Endothelial cell of umbilical vein (primary cell): ENCODE measurements around the gene TRPM5. TPM values are rescaled to one million over a fixed set of nuclear protein-coding genes. Genes with fewer than 3 reads are reported as not detected.

Experiments
- BruUV-seq: library from RNA; stranded (reverse); fragments of 400-500 nt; replicated peaks from 2 replicates; lab custom pipeline; 2021; lab: Mats Ljungman, UMichigan
- CTCF ChIA-PET: fragments of 300-600, 350-600 bp; sonication (Branson Sonifier 250); formaldehyde crosslinking; loops from one replicate; lab custom pipeline; 2021; ENCODE audit warnings: antibody characterized with exemption, inconsistent platforms; lab: Charles Lee
- POLR2A ChIA-PET: fragments of 300-600, 350-600 bp; sonication (Branson Sonifier 250); formaldehyde crosslinking; loops from one replicate; lab custom pipeline; 2021; ENCODE audit warnings: antibody characterized with exemption, inconsistent platforms; lab: Charles Lee
- DNase-seq: peaks from one replicate; pipeline ENCODE4 v3.0.0-alpha.2; 2011; ENCODE audit warnings: low read depth, low spot score
- FAIRE-seq: peaks from 2 replicates; lab custom pipeline; 2011; peaks lifted over from hg19 to GRCh38; lab: Jason Lieb, UNC
- H2AFZ ChIP-seq: 2 replicates; pipeline ENCODE4 v1.6.0; 2012; ENCODE audit warnings: low read depth, low read length, control low read depth, inconsistent platforms
- H3K27ac ChIP-seq: 2 replicates; pipeline ENCODE4 v1.5.1; 2011; ENCODE audit warnings: low read depth, mild to moderate bottlenecking, control low read depth, low read length, moderate library complexity; ENCODE audit not compliant: insufficient read depth
- H3K27me3 ChIP-seq, 2 experiments: 2 replicates each; pipeline versions ENCODE4 v1.6.0 to v1.6.1; 2011; ENCODE audit warnings: low read length in 2 of 2, mixed read lengths in 1 of 2; ENCODE audit not compliant: control insufficient read depth in 2 of 2, insufficient read depth in 2 of 2
- H3K36me3 ChIP-seq, 2 experiments: 2 replicates in 1 of 2; 3 replicates in 1 of 2; pipeline ENCODE4 v1.5.1; 2011; ENCODE audit warnings: low read length in 2 of 2, mild to moderate bottlenecking in 1 of 2, moderate library complexity in 1 of 2; ENCODE audit not compliant: control insufficient read depth in 2 of 2, insufficient read depth in 2 of 2; ENCODE audit errors: extremely low read depth in 1 of 2
- H3K4me1 ChIP-seq: 3 replicates; pipeline ENCODE4 v1.5.1; 2011; ENCODE audit warnings: mild to moderate bottlenecking, low read length; ENCODE audit not compliant: control insufficient read depth, insufficient read depth; ENCODE audit errors: extremely low read depth
- H3K4me2 ChIP-seq: 2 replicates; pipeline ENCODE4 v1.6.1; 2011; ENCODE audit warnings: low read length, control low read depth, mixed read lengths; ENCODE audit not compliant: insufficient read depth
- H3K4me3 ChIP-seq, 3 experiments: fragments of 200-600 bp in 1 of 3; sonication (generic), shearing (Covaris generic) in 1 of 3; replicated peaks in 1 of 3; 2 replicates each; pipeline ENCODE4 v1.5.1; 2011 to 2016; ENCODE audit warnings: control low read depth in 3 of 3, low read length in 3 of 3, mild to moderate bottlenecking in 2 of 3, inconsistent platforms in 1 of 3, low read depth in 1 of 3, moderate library complexity in 1 of 3; ENCODE audit not compliant: insufficient read depth in 1 of 3
- H3K79me2 ChIP-seq: 2 replicates; pipeline ENCODE4 v1.6.0; 2012; ENCODE audit warnings: low read length, inconsistent platforms; ENCODE audit not compliant: control insufficient read depth, insufficient read depth
- H3K9ac ChIP-seq: replicated peaks from 2 replicates; pipeline ENCODE3; 2011; ENCODE audit warnings: low read length, control low read depth; ENCODE audit not compliant: insufficient read depth; ENCODE audit errors: extremely low read depth
- H3K9me1 ChIP-seq: replicated peaks from 3 replicates; pipeline ENCODE4 v1.6.0; 2011; ENCODE audit warnings: mild to moderate bottlenecking, low read length; ENCODE audit not compliant: control insufficient read depth, insufficient read depth; ENCODE audit errors: extremely low read depth
- H3K9me3 ChIP-seq: replicated peaks from 2 replicates; pipeline ENCODE4 v1.5.1; 2012; ENCODE audit warnings: low read length, inconsistent platforms; ENCODE audit not compliant: control insufficient read depth, insufficient read depth
- H4K20me1 ChIP-seq: replicated peaks from 2 replicates; pipeline ENCODE3; 2011; ENCODE audit warnings: mild to moderate bottlenecking, low read length; ENCODE audit not compliant: control insufficient read depth, insufficient read depth; ENCODE audit errors: extremely low read depth
- CTCF ChIP-seq, 2 donors: IDR thresholded peaks; 1 replicate in 1 of 2; 2 replicates in 1 of 2; pipeline ENCODE4 v1.5.1; 2011; ENCODE audit warnings: low read length in 2 of 2, mild to moderate bottlenecking in 2 of 2, moderate library complexity in 2 of 2, control low read depth in 1 of 2, inconsistent platforms in 1 of 2, low read depth in 1 of 2; ENCODE audit not compliant: insufficient read depth in 1 of 2; ENCODE audit errors: extremely low read depth in 1 of 2
- EZH2 ChIP-seq: IDR thresholded peaks from 2 replicates; pipeline ENCODE4 v1.6.1; 2012; ENCODE audit warnings: borderline replicate concordance, low read depth, mild to moderate bottlenecking, moderate library complexity, low read length, inconsistent platforms; ENCODE audit not compliant: severe bottlenecking
- FOS ChIP-seq: IDR thresholded peaks from 2 replicates; pipeline ENCODE4 v1.6.1; 2011; ENCODE audit warnings: mild to moderate bottlenecking, low read length, moderate library complexity, borderline replicate concordance; ENCODE audit not compliant: insufficient read depth
- GATA2 ChIP-seq: IDR thresholded peaks from 2 replicates; pipeline ENCODE4 v1.7.0; 2011; ENCODE audit warnings: low read depth, mild to moderate bottlenecking, moderate library complexity, mixed read lengths, low read length; ENCODE audit not compliant: insufficient read length, insufficient read depth
- JUN ChIP-seq: IDR thresholded peaks from 2 replicates; pipeline ENCODE4 v1.6.1; 2011; ENCODE audit warnings: borderline replicate concordance, low read depth; ENCODE audit not compliant: insufficient read length, insufficient read depth
- MAX ChIP-seq: IDR thresholded peaks from 2 replicates; pipeline ENCODE4 v1.6.1; 2011; ENCODE audit not compliant: insufficient read depth, insufficient read length
- MYC ChIP-seq: IDR thresholded peaks from one replicate; pipeline ENCODE4 v1.6.1; 2011; ENCODE audit warnings: mild to moderate bottlenecking, low read depth, low read length
- POLR2A ChIP-seq: IDR thresholded peaks from 2 replicates; pipeline ENCODE4 v1.6.1; 2012; ENCODE audit warnings: low read depth, mild to moderate bottlenecking, control low read depth, low read length
- POLR2AphosphoS5 ChIP-seq: IDR thresholded peaks from 2 replicates; pipeline ENCODE4 v1.6.1; 2012; ENCODE audit warnings: low read depth, mild to moderate bottlenecking, control low read depth, low read length, moderate library complexity; ENCODE audit not compliant: insufficient read depth
- dilution Hi-C: fragments of 300-500 bp; cut with MboI; formaldehyde crosslinking; loops from one replicate; pipeline ENCODE4 v1.15.0; 2019; ENCODE audit warnings: low sequenced_read_pairs; ENCODE audit not compliant: extremely low pct_ligation_motif_present
- intact Hi-C: fragments of 100-400 bp; cut with micrococcal nuclease; formaldehyde crosslinking; loops from one replicate; pipeline ENCODE4 v1.10.0; 2022
- polyA plus RNA-seq, 4 experiments: library from polyadenylated mRNA; depleted of rRNA in 3 of 4; stranded (reverse) in 3 of 4; unstranded in 1 of 4; fragments of >200 nt; gene quantifications; 2 replicates each; pipeline versions ENCODE4 v1.2.1 to v1.2.3, GENCODE V29; 2011 to 2012; ENCODE audit warnings: missing spikeins in 1 of 4
- total RNA-seq: library from RNA; stranded (reverse); gene quantifications from 2 replicates; pipeline ENCODE4 v1.2.3, GENCODE V29; 2021

TRPM5 gene
- total and polyA plus RNA-seq, 2 donors (not counting 3 experiments of a cell fraction or from before 2014, with no cell fraction given), result not detected

DNA sequence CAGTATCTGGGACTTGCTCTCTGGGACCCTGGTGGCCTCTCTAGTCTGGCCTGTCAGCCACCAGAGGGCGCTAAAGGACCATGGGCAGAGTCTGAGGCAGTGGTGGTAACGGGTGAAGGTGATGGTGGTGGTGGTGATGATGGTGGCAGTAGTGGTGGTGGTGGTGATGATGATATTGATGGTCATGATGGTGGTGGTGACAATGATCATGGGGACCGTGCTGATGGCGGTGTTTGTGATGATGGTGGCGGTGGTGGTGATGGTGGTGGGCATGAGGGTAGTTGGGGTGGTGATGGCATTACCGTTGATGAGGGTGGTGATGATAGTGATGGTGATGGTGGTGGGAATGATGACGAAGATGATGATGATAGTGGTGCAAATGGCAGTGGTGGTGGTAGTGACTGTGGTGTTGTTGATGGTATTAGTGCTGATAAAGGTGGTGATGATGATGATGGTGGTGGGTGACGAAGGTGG is 16.0 kb downstream of the TRPM5 start:
- intact Hi-C loops, result loop anchor here (1.0 to 2.0 kb wide), 2 partner anchors 103 to 460 kb away; no protein-coding TSS in a partner anchor
- no TSS peak for BruUV-seq
- no peaks in the 10 kb centered on the region for H3K9me1 ChIP-seq
- ChIA-PET POLR2A (no interaction called here), CTCF (interaction anchor here (1.3 to 8.0 kb wide), 3 partner anchors 98 to 593 kb away, joined by 3 to 190 read pairs (median 4); no protein-coding TSS in a partner anchor)
- dilution Hi-C loops, result no loop called here
- H3K4me2 ChIP-seq, result no peak overlapping the region
- H3K9me3 ChIP-seq, result no peaks in the 10 kb centered on the region
- FAIRE-seq (peak; percentile 44), DNase-seq (peak; percentile 32)
- H3K79me2 ChIP-seq, result no peaks in the 10 kb centered on the region
- no peaks in the 10 kb centered on the region for H4K20me1 ChIP-seq
- H3K27me3 ChIP-seq, result no peaks in the 10 kb centered on the region
- peak; percentile 76 to 84 for TF ChIP-seq CTCF (IDR thresholded peaks at IDR 0.05; ENCODE audit: extremely low read depth in 1 of 2, insufficient read depth in 1 of 2, low read depth in 1 of 2, low read length in 2 of 2)
- no peak for TF ChIP-seq POLR2AphosphoS5
- H3K9ac ChIP-seq, result no peak overlapping the region
- no peak overlapping the region for H3K4me3 ChIP-seq
- no peaks in the 10 kb centered on the region for H3K4me1 ChIP-seq
- no peak overlapping the region for H2AFZ ChIP-seq
- no peak overlapping the region for H3K27ac ChIP-seq
- no peaks in the 10 kb centered on the region for H3K36me3 ChIP-seq

- TF ChIP-seq CTCF (IDR thresholded peaks at IDR 0.05; ENCODE audit: extremely low read depth in 1 of 2, insufficient read depth in 1 of 2, low read depth in 1 of 2, low read length in 2 of 2), result no peak
- no peak for TF ChIP-seq FOS
- TF ChIP-seq MYC, result no peak
- no peak for TF ChIP-seq POLR2A
- no peak for TF ChIP-seq EZH2
- TF ChIP-seq POLR2AphosphoS5, result no peak
- no peak for TF ChIP-seq MAX
- no peak for TF ChIP-seq GATA2
- no peak for TF ChIP-seq JUN
- DNase-seq (no peak), FAIRE-seq (no peak)
- Histone ChIP-seq H3K9me3 (no peaks in the 10 kb centered on the region), H3K9me1 (no peaks in the 10 kb centered on the region), H3K27me3 (no peaks in the 10 kb centered on the region), H3K27ac (no peak overlapping the region), H4K20me1 (no peaks in the 10 kb centered on the region), H3K4me1 (no peaks in the 10 kb centered on the region), H3K79me2 (no peaks in the 10 kb centered on the region), H3K36me3 (no peaks in the 10 kb centered on the region), H3K9ac (no peak overlapping the region), H3K4me3 (no peak overlapping the region), H2AFZ (no peak overlapping the region), H3K4me2 (no peak overlapping the region)
- no TSS peak for BruUV-seq
- ChIA-PET POLR2A (no interaction called here), CTCF (interaction anchor here (0.7 to 8.0 kb wide), 9 partner anchors 99 to 594 kb away, joined by 3 to 190 read pairs (median 4); partner anchors contain the start of gene CDKN1C)
- dilution Hi-C loops (no loop called here), intact Hi-C loops (loop anchor here (1.0 to 2.0 kb wide), 2 partner anchors 103 to 461 kb away; no protein-coding TSS in a partner anchor)
Measured at GRCh38 chr11:2427721-2428321, 16.5 kb downstream of the TRPM5 start.
